Measurements from ENCODE around the gene SH3D19.
"Not testable (repeated sequence)": the region's sequence is repeated elsewhere in the genome, so short reads cannot be mapped to it uniquely, and the experiment has no call there.

The SH3D19 gene

GRCh38 chr4:151276787-151277562 lies 48.4 kb downstream of the SH3D19 start, which contains the start of gene PRSS48:
TSS of gene PRSS48 (plus strand) at chr4:151277161. CDS start at chr4:151277173, 12 bp downstream.
- in situ Hi-C loops (cut with MboI; ENCODE audit: low sequenced_read_pairs): no loop called here

DNA sequence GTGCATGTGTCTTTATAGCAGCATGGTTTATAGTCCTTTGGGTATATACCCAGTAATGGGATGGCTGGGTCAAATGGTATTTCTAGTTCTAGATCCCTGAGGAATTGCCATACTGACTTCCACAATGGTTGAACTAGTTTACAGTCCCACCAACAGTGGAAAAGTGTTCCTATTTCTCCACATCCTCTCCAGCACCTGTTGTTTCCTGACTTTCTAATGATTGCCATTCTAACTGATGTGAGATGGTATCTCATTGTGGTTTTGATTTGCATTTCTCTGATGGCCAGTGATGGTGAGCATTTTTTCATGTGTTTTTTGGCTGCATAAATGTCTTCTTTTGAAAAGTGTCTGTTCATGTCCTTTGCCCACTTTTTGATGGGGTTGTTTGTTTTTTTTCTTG lies 56.5 kb downstream of the SH3D19 start:
- in situ Hi-C loops (cut with MboI; ENCODE audit: low sequenced_read_pairs): not testable (repeated sequence)

GRCh38 chr4:151267822-151268535 lies 57.4 kb downstream of the SH3D19 start:
- in situ Hi-C loops (cut with MboI; ENCODE audit: low sequenced_read_pairs): no loop called here

DNA sequence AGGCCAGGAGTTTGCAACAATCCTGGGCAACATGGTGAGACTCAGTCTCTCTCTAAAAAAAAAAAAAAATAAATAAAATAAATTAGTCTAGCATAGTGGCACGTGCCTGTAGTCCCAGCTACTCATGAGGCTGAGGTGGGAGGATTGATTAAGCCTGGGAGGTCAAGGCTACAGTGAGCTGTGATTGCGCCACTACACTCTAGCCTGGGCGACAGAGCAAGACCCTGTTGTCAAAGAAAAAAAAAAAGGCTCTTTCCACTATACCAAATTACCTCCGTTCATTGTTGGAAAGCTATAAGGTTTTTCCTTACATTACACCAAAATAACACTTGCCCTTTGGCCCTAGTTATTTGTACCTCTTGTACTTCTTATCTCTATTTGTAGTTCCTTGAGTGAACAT lies 58.3 kb downstream of the SH3D19 start:
- in situ Hi-C loops (cut with MboI; ENCODE audit: low sequenced_read_pairs): no loop called here

- in situ Hi-C loops (cut with MboI; ENCODE audit: low sequenced_read_pairs): no loop called here
Observed at GRCh38 chr4:151266497-151266896, 58.9 kb downstream of the SH3D19 start.

DNA sequence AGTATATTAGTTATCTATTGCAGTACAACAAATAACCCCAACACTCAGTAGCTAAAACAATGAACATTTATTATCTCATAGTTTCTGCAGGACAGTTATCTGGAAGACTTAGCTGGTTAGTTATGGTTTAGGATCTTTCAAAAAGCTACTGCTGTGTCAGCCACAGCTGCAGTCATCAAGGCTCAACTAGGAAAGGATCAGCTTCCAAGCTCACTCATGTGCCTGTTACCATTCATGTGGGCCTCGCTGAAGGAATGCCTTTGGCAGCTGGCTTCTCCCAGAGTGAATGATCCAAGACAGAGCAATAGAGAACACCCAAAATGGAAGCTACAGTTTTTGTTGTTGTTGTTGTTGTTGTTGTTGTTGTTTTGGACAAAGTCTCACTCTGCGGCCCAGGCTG lies 62.0 kb downstream of the SH3D19 start:
- in situ Hi-C loops (cut with MboI; ENCODE audit: low sequenced_read_pairs): no loop called here

DNA sequence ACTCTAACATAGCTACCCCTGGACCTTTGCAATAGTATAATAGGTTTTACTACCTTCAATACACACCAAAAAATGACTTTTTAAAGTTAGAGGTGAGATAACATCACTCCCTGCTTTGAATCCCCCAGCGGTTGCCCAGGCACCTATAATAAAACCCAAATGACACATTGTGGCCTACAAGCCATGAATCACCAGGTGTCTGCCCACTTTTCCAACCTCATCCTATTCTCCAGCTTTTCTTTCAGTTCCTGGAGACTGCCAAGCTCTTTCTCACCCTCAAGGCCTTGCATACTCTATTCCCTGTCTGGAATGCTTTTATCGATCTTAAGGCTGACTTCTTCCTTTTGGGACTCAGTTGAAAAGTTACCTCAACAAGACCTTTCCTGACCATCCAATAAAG lies 64.9 kb downstream of the SH3D19 start:
- in situ Hi-C loops (cut with MboI; ENCODE audit: low sequenced_read_pairs): no loop called here

GRCh38 chr4:151259752-151260151 lies 65.7 kb downstream of the SH3D19 start:
- in situ Hi-C loops (cut with MboI; ENCODE audit: low sequenced_read_pairs): no loop called here

DNA sequence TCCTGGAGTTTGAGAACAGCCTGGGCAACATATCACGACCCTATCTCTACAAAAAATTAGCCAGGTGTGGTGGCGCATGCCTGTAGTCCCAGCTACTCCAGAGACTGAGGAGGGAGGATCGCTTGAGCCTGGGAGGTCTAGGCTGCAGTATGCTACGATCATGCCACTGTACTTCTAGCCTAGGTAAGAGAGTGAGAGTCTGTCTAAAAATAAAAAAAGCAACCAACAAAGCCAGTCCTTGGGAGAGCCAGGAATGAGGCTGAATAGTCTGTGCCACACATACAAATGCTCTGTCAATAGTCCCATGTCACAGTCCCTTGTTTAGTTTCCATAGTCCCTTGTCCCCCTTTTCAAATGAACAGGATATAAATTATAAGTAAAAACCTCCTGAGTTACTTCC lies 67.7 kb downstream of the SH3D19 start:
- in situ Hi-C loops (cut with MboI; ENCODE audit: low sequenced_read_pairs): no loop called here

- in situ Hi-C loops (cut with MboI; ENCODE audit: low sequenced_read_pairs): no loop called here
Observed at GRCh38 chr4:151256134-151256533, 69.3 kb downstream of the SH3D19 start.

DNA sequence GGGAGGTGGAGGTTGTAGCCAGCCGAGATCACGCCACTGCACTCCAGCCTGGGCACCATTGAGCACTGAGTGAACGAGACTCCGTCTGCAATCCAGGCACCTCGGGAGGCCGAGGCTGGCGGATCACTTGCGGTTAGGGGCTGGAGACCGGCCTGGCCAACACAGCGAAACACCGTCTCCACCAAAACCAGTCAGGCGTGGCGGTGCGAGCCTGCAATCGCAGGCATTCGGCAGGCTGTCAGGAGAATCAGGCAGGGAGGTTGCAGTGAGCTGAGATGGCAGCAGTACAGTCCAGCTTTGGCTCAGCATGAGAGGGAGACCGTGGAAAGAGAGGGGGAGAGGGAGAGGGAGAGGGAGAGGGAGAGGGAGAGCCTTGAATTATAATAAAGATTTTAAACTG lies 69.7 kb downstream of the SH3D19 start:
- in situ Hi-C loops (cut with MboI; ENCODE audit: low sequenced_read_pairs): not testable (repeated sequence)

DNA sequence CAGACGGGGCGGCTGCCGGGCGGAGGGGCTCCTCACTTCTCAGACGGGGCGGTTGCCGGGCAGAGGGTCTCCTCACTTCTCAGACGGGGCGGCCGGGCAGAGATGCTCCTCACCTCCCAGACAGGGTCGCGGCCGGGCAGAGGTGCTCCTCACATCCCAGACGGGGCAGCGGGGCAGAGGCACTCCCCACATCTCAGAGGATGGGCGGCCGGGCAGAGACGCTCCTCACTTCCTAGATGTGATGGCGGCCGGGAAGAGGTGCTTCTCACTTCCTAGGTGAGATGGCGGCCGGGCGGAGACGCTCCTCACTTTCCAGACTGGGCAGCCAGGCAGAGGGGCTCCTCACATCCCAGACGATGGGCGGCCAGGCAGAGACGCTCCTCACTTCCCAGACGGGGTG lies 70.2 kb downstream of the SH3D19 start:
- in situ Hi-C loops (cut with MboI; ENCODE audit: low sequenced_read_pairs): not testable (repeated sequence)

- in situ Hi-C loops (cut with MboI; ENCODE audit: low sequenced_read_pairs): no loop called here
Observed at GRCh38 chr4:151251603-151252304, 73.7 kb downstream of the SH3D19 start.

DNA sequence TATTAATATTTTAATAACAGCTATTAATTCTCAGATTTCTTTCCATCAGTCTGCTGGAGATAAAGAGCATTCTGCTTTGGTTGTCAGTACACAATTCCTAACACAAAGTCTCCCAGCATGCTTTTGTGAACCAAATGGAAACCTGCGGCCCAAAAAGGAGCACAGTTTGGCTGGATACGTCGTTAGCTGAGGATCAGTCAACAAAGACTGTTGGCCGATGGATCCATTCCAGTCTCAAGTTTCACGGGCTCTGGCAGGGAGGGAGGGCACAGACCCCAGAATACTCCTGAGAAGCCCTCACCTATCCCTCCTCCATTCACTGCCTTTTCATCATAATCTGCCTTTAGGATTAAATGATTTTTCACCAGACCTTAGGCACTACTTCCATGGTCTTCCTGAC lies 74.7 kb downstream of the SH3D19 start:
- in situ Hi-C loops (cut with MboI; ENCODE audit: low sequenced_read_pairs): no loop called here

DNA sequence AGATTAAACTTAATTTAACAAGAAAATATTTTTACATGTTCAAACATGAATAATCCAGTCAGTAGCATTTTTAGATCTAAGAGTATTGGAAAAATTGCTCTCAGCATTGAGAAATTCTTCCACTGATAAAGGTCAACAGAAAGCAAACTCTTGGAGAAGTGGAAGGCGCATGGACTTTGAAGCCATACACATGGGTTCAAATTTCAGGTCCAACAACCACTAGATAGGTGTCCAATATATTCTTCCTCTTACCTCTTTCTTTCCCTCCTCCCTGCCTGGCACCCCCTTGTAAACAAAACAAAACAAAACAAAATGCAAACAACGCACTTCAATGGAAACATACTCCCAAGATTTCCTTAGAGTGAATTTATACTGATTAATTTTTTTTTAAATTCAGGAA lies 76.9 kb downstream of the SH3D19 start:
- in situ Hi-C loops (cut with MboI; ENCODE audit: low sequenced_read_pairs): no loop called here

GRCh38 chr4:151247395-151247794 lies 78.0 kb downstream of the SH3D19 start:
- in situ Hi-C loops (cut with MboI; ENCODE audit: low sequenced_read_pairs): no loop called here

DNA sequence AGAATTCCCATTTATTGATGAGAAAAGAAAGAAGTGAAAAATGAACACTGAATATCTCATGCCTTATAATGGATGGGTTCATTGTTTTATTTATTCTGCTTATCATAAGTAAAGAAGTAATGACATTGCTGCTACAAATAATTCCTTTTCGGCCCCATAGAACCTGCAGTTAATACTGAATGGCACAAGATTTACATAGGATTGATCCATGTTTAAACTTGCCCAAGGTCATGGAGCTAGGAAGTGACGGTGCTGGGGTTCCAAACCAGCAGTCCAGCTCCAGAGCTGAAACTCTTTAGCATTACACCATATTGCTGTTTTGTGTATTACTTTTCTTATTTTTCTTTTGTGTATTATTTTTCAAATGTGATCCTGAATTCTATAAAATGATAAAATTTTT lies 78.7 kb downstream of the SH3D19 start:
- in situ Hi-C loops (cut with MboI; ENCODE audit: low sequenced_read_pairs): no loop called here

DNA sequence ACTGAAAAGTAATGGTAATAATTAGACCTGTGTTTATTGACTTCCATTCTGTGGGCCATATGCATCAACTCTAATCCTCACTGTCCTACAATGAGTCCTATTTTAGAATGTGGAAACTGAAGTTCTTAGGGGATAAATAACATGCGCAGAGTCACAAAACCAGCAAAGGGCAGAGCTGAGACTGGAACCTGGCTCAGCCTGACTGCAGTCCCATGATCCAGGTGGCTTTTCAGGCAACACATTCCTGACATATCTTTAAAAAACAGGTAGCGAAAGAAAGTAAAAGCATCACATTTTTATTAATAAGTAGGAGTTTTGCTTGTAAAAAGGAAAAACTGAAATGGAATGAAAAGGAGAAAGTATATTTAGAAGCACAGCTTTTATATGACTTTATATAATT lies 83.1 kb downstream of the SH3D19 start:
- in situ Hi-C loops (cut with MboI; ENCODE audit: low sequenced_read_pairs): no loop called here

DNA sequence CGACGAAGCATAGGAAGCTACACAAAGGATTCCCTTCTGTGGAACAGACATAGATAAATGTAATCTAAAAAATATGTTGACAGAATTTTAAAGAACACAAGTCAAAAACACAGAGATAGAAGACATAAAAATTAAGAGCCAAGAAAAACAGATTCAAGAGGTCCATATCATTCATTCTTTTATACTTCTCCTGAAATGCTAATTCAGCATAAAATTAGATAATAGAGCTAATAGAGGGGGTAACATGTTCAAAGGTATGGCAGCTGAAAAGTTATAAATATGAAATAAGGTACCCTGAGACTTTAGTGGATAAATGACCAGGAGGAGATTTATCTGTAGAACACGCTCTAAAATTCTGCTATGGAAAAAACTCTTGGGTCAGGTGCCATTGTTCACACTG lies 85.8 kb downstream of the SH3D19 start:
- in situ Hi-C loops (cut with MboI; ENCODE audit: low sequenced_read_pairs): no loop called here

DNA sequence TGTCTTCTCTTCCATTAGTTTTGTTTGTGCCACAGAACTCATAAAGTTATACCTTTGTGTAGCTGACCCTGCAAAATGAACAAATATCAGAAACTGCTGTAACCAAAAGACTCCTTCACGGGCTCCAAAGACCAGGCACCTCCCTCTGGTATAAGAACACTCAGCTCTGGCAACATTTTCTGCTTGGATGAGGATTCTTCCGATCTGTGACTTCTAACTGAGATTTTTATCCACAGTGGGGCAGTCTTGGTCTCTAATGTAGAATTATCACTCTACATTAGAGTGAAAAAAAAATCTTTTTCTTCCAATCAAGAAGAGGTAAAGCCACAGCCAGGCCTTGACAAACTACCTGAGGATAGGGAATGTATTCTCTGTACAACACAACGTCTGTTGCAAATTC lies 86.9 kb downstream of the SH3D19 start:
- in situ Hi-C loops (cut with MboI; ENCODE audit: low sequenced_read_pairs): no loop called here

DNA sequence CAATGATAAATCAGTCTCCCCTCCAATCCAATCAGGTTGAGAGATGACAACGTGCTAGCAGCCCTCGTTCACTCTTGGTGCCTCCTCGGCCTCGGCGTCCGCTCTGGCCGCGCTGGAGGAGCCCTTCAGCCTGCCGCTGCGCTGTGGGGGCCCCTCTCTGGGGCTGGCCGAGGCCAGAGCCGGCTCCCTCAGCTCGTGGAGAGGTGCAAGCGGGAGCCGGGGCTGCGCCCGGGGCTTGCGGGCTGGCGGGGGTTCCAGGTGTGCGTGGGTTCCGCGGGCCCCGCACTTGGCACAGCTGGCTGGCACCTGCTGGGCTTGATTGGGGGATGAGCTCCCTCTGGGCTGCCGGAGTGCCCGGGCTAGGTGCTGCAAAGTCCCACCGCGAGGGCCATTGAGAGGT lies 89.4 kb downstream of the SH3D19 start:
- in situ Hi-C loops (cut with MboI; ENCODE audit: low sequenced_read_pairs): no loop called here

- in situ Hi-C loops (cut with MboI; ENCODE audit: low sequenced_read_pairs): not testable (repeated sequence)
Observed at GRCh38 chr4:151235373-151235772, 90.0 kb downstream of the SH3D19 start.
